ENCODE results near the gene SH3GLB1. TPM values are rescaled to one million over a fixed set of nuclear protein-coding genes. Genes with fewer than 3 reads are reported as not detected.
A peak's percentile ranks its signal among the peaks of the same experiment; 100 is the strongest.
"Not testable (repeated sequence)": the region's sequence is repeated elsewhere in the genome, so short reads cannot be mapped to it uniquely, and the experiment has no call there.

The SH3GLB1 gene
- total RNA-seq (10 to 100 TPM; 55.4 to 59.6 TPM), polyA plus RNA-seq (10 to 100 TPM; 45.0 to 54.5 TPM)

DNA sequence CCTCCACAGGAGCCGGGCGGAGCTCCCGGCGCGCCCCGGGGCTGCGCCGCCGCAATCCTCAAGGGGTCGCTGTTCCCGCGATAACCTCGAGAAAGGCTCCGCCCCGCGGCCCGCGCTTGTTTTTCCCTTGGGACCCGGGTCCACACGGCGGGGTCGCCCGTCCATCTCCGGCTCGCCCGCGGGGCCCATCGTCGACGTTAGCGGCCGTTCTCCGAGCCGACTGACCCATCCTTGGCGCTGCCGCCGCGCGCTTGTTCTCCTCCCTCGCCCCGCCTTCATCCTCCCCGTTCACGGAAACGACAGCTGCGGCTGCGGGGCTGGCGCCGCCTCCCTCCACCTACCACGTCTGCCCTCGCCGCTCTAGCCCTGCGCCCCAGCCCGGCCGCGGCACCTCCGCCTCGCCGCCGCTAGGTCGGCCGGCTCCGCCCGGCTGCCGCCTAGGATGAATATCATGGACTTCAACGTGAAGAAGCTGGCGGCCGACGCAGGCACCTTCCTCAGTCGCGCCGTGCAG, at the start of gene SH3GLB1:
Gene SH3GLB1, plus strand, starts transcription at position 119 of the 514 bp plus-strand sequence. Its CDS starts 324 bp downstream, at position 443.
- POLR2A ChIA-PET (ENCODE audit: partially characterized antibody) = interaction anchor here (0.6 to 4.4 kb wide), 32 partner anchors 10 to 1979 kb away, joined by 3 to 133 read pairs (median 6); partner anchors contain the start of genes HS2ST1, LMO4, ODF2L and PKN2
- peak within 1 kb of the TSS; percentile 91 to 99 (median 98) for H3K27ac Mint-ChIP-seq
- Histone ChIP-seq H3K27me3 (ENCODE audit: insufficient read depth, low read length) (no peaks in the 10 kb centered on the region), H3K36me3 (ENCODE audit: insufficient read depth, low read length) (no peaks in the 10 kb centered on the region), H3K4me3 (ENCODE audit: low read length in 2 of 2) (peak within 1 kb of the TSS; percentile 60 to 93), H3K27ac (ENCODE audit: low read depth, low read length) (peak within 1 kb of the TSS; percentile 94), H3K9me3 (ENCODE audit: control insufficient read depth in 1 of 2, low read length in 2 of 2) (no peaks in the 10 kb centered on the region), H3K4me1 (ENCODE audit: insufficient read depth, low read length) (peaks cover 50% of the 10 kb centered on the region)
- peak; percentile 91 to 93 (median 92) for DNase-seq
- peaks cover 0 to 3% of the 10 kb centered on the region in 2 donors for H3K27me3 Mint-ChIP-seq
- H3K4me3 Mint-ChIP-seq = peak within 1 kb of the TSS; percentile 95 to 99 (median 98)
- peaks cover 8 to 18% of the 10 kb centered on the region in 2 donors for H3K36me3 Mint-ChIP-seq
- intact Hi-C loops (cut with micrococcal nuclease) = loop anchor here (1.0 to 10.0 kb wide), 10 partner anchors 16 to 1980 kb away; partner anchors contain the start of genes BCL10, HS2ST1, ODF2L and PKN2
- H3K9me3 Mint-ChIP-seq = no peaks in the 10 kb centered on the region
- H3K4me1 Mint-ChIP-seq = peaks cover 32 to 66% (median 44%) of the 10 kb centered on the region in 4 donors
- CTCF ChIA-PET (ENCODE audit: partially characterized antibody) = interaction anchor here (0.7 to 5.3 kb wide), 32 partner anchors 9 to 1709 kb away, joined by 3 to 165 read pairs (median 8); partner anchors contain the start of genes HS2ST1, ODF2L and SELENOF

DNA sequence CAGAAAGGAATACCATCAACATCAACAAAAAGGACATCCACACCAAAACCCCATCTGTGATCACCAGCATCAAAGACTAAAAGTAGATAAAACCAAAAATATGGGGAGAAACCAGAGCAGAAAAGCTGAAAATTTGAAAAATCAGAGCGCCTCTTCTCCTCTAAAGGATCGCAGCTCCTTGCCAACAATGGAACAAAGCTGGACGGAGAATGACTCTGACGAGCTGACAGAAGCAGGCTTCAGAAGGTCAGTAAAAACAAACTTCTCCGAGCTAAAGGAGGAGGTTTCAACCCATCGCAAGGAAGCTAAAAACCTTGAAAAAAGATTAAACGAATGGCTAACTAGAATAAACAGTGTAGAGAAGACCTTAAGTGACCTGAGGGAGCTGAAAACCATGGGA, 46.0 kb upstream of the SH3GLB1 start:
- H3K4me3 Mint-ChIP-seq; DNase-seq; H3K4me1 Mint-ChIP-seq; H3K4me1 ChIP-seq (ENCODE audit: insufficient read depth, low read length); POLR2A ChIA-PET (ENCODE audit: partially characterized antibody); H3K27ac ChIP-seq (ENCODE audit: low read depth, low read length); intact Hi-C loops (cut with micrococcal nuclease); H3K4me3 ChIP-seq (ENCODE audit: low read length in 2 of 2); H3K9me3 ChIP-seq (ENCODE audit: control insufficient read depth in 1 of 2, low read length in 2 of 2); CTCF ChIA-PET (ENCODE audit: partially characterized antibody); H3K9me3 Mint-ChIP-seq; H3K27me3 Mint-ChIP-seq; H3K36me3 Mint-ChIP-seq; H3K27me3 ChIP-seq (ENCODE audit: insufficient read depth, low read length); H3K36me3 ChIP-seq (ENCODE audit: insufficient read depth, low read length); H3K27ac Mint-ChIP-seq: not testable (repeated sequence)

DNA sequence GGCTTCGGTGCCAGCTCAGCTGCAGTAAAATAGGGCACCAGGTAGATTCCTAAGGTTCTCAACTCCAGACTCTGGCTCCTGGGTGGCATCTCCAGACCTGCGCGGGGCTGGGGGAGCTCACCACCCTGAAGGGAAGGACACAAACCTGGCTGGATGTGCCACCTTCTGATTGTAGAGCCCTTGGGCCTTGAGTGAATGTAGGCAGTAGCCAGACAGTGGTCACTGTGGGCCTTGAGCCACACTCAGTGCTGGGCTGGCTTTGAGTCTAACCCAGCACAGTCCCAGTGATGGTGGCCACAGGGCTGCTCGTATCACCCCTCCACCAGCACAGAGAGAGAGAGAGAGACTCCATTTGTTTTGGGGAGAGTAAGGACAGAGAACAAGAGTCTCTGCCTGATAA, 38.0 kb upstream of the SH3GLB1 start:
- Histone ChIP-seq H3K27me3 (ENCODE audit: insufficient read depth, low read length) (no peaks in the 10 kb centered on the region), H3K36me3 (ENCODE audit: insufficient read depth, low read length) (no peaks in the 10 kb centered on the region), H3K27ac (ENCODE audit: low read depth, low read length) (no peak overlapping the region), H3K9me3 (ENCODE audit: control insufficient read depth in 1 of 2, low read length in 2 of 2) (no peaks in the 10 kb centered on the region), H3K4me3 (ENCODE audit: low read length in 2 of 2) (no peak overlapping the region), H3K4me1 (ENCODE audit: insufficient read depth, low read length) (no peaks in the 10 kb centered on the region)
- H3K36me3 Mint-ChIP-seq = peaks cover 0 to 4% of the 10 kb centered on the region in 2 donors
- intact Hi-C loops (cut with micrococcal nuclease) = no loop called here
- POLR2A ChIA-PET (ENCODE audit: partially characterized antibody) = no interaction called here
- peaks cover 0 to 29% (median 7%) of the 10 kb centered on the region in 8 donors for H3K9me3 Mint-ChIP-seq
- no peak overlapping the region for H3K4me3 Mint-ChIP-seq
- no peak overlapping the region for H3K27ac Mint-ChIP-seq
- no peaks in the 10 kb centered on the region for H3K4me1 Mint-ChIP-seq
- H3K27me3 Mint-ChIP-seq = no peaks in the 10 kb centered on the region
- CTCF ChIA-PET (ENCODE audit: partially characterized antibody) = no interaction called here
- DNase-seq = no peak

DNA sequence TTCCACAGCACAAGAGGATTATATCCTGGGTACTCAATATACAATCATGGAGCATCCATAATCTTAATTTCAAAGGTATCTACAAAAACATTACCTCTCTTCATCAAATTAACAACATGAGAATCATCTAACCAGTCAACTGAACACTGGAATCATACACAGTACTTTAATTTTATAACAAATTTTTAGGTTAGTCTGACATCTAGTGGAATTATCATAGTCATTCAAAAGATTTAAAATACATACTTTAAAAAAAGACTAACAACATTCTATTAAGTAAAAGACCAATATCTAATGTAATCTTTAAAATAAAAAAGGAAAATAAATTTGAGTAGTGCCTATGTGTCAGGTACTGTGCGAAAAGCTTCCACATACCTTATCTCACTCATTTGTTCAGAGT, 16.8 kb upstream of the SH3GLB1 start:
- intact Hi-C loops (cut with micrococcal nuclease) = loop anchor here (10.0 kb wide), 1 partner anchor 213 kb away; no protein-coding TSS in a partner anchor

GRCh38 chr1:86692641-86693040, 11.7 kb upstream of the SH3GLB1 start:
- no peak overlapping the region for H3K27ac ChIP-seq (ENCODE audit: low read depth, low read length)
- H3K27ac Mint-ChIP-seq = no peak overlapping the region
- no peak for DNase-seq
- H3K4me3 ChIP-seq (ENCODE audit: low read length in 2 of 2) = no peak overlapping the region
- H3K4me1 Mint-ChIP-seq = no peaks in the 10 kb centered on the region
- no peaks in the 10 kb centered on the region for H3K27me3 Mint-ChIP-seq
- H3K4me1 ChIP-seq (ENCODE audit: insufficient read depth, low read length) = no peaks in the 10 kb centered on the region
- no peaks in the 10 kb centered on the region for H3K27me3 ChIP-seq (ENCODE audit: insufficient read depth, low read length)
- CTCF ChIA-PET (ENCODE audit: partially characterized antibody) = interaction anchor here (1.2 kb wide), 1 partner anchor 11 kb away, joined by 3 read pairs; no protein-coding TSS in a partner anchor
- POLR2A ChIA-PET (ENCODE audit: partially characterized antibody) = no interaction called here
- intact Hi-C loops (cut with micrococcal nuclease) = no loop called here
- H3K9me3 Mint-ChIP-seq = no peaks in the 10 kb centered on the region
- no peaks in the 10 kb centered on the region for H3K36me3 Mint-ChIP-seq
- no peaks in the 10 kb centered on the region for H3K9me3 ChIP-seq (ENCODE audit: control insufficient read depth in 1 of 2, low read length in 2 of 2)
- no peak overlapping the region for H3K4me3 Mint-ChIP-seq
- H3K36me3 ChIP-seq (ENCODE audit: insufficient read depth, low read length) = no peaks in the 10 kb centered on the region

More for the DNA sequence above, 16.8 kb upstream of the SH3GLB1 start:
- Mint-ChIP-seq H3K4me3 (no peak overlapping the region), H3K27ac (no peak overlapping the region), H3K4me1 (no peaks in the 10 kb centered on the region), H3K27me3 (peaks cover 0 to 1% of the 10 kb centered on the region in 2 donors), H3K9me3 (no peaks in the 10 kb centered on the region), H3K36me3 (no peaks in the 10 kb centered on the region)
- no peak for DNase-seq
- no peaks in the 10 kb centered on the region for H3K27me3 ChIP-seq (ENCODE audit: insufficient read depth, low read length)
- ChIA-PET POLR2A (ENCODE audit: partially characterized antibody) (no interaction called here), CTCF (ENCODE audit: partially characterized antibody) (interaction anchor here (0.6 kb wide), 1 partner anchor 213 kb away, joined by 3 read pairs; no protein-coding TSS in a partner anchor)
- no peaks in the 10 kb centered on the region for H3K9me3 ChIP-seq (ENCODE audit: control insufficient read depth in 1 of 2, low read length in 2 of 2)
- no peaks in the 10 kb centered on the region for H3K4me1 ChIP-seq (ENCODE audit: insufficient read depth, low read length)
- H3K36me3 ChIP-seq (ENCODE audit: insufficient read depth, low read length) = no peaks in the 10 kb centered on the region
- H3K4me3 ChIP-seq (ENCODE audit: low read length in 2 of 2) = no peak overlapping the region
- H3K27ac ChIP-seq (ENCODE audit: low read depth, low read length) = no peak overlapping the region

GRCh38 chr1:86695400-86695799, 9.0 kb upstream of the SH3GLB1 start:
- peaks cover 0 to 3% (median 2%) of the 10 kb centered on the region in 4 donors for H3K4me1 Mint-ChIP-seq
- POLR2A ChIA-PET (ENCODE audit: partially characterized antibody) = interaction anchor here (1.7 kb wide), 1 partner anchor 9 kb away, joined by 4 read pairs; the partner anchor contains the start of gene SH3GLB1
- intact Hi-C loops (cut with micrococcal nuclease) = no loop called here
- H3K9me3 Mint-ChIP-seq = no peaks in the 10 kb centered on the region
- H3K36me3 ChIP-seq (ENCODE audit: insufficient read depth, low read length) = no peaks in the 10 kb centered on the region
- no peaks in the 10 kb centered on the region for H3K27me3 ChIP-seq (ENCODE audit: insufficient read depth, low read length)
- H3K27me3 Mint-ChIP-seq = peaks cover 0 to 1% of the 10 kb centered on the region in 2 donors
- H3K4me3 ChIP-seq (ENCODE audit: low read length in 2 of 2) = no peak overlapping the region
- H3K36me3 Mint-ChIP-seq = no peaks in the 10 kb centered on the region
- DNase-seq = no peak
- H3K9me3 ChIP-seq (ENCODE audit: control insufficient read depth in 1 of 2, low read length in 2 of 2) = no peaks in the 10 kb centered on the region
- H3K27ac ChIP-seq (ENCODE audit: low read depth, low read length) = no peak overlapping the region
- CTCF ChIA-PET (ENCODE audit: partially characterized antibody) = interaction anchor here (3.0 kb wide), 1 partner anchor 9 kb away, joined by 16 read pairs; the partner anchor contains the start of gene SH3GLB1
- H3K27ac Mint-ChIP-seq = no peak overlapping the region
- H3K4me3 Mint-ChIP-seq = no peak overlapping the region
- no peaks in the 10 kb centered on the region for H3K4me1 ChIP-seq (ENCODE audit: insufficient read depth, low read length)

DNA sequence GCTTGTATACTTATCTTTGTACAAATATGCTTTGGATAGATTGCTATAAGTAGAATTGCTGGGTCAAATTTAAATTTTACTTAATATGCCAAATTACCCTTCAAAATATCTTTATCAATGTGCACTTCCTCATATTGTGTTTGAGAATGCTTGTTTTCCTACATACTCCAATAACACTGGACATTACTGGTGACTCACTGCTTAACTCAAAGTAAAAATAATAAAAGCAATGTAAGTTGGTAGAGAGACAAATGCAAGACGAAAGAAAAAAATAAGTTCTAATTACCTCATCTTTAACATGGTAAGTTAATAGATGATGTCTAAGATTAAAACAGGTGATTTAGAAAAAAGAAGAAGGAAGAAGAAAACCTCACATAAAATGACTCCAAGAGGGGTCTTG, 7.9 kb upstream of the SH3GLB1 start:
- no peaks in the 10 kb centered on the region for H3K36me3 Mint-ChIP-seq
- no peak overlapping the region for H3K27ac Mint-ChIP-seq
- Histone ChIP-seq H3K27me3 (ENCODE audit: insufficient read depth, low read length) (no peaks in the 10 kb centered on the region), H3K27ac (ENCODE audit: low read depth, low read length) (no peak overlapping the region), H3K9me3 (ENCODE audit: control insufficient read depth in 1 of 2, low read length in 2 of 2) (no peaks in the 10 kb centered on the region), H3K4me1 (ENCODE audit: insufficient read depth, low read length) (no peaks in the 10 kb centered on the region), H3K36me3 (ENCODE audit: insufficient read depth, low read length) (no peaks in the 10 kb centered on the region), H3K4me3 (ENCODE audit: low read length in 2 of 2) (no peak overlapping the region)
- H3K27me3 Mint-ChIP-seq = peaks cover 0 to 3% of the 10 kb centered on the region in 2 donors
- H3K9me3 Mint-ChIP-seq = no peaks in the 10 kb centered on the region
- CTCF ChIA-PET (ENCODE audit: partially characterized antibody) = interaction anchor here (3.0 kb wide), 1 partner anchor 8 kb away, joined by 16 read pairs; the partner anchor contains the start of gene SH3GLB1
- H3K4me1 Mint-ChIP-seq = peaks cover 0 to 9% (median 3%) of the 10 kb centered on the region in 4 donors
- intact Hi-C loops (cut with micrococcal nuclease) = no loop called here
- H3K4me3 Mint-ChIP-seq = no peak overlapping the region
- DNase-seq = no peak
- POLR2A ChIA-PET (ENCODE audit: partially characterized antibody) = no interaction called here
